ENCODE data around the gene ZBTB7A. TPM values are rescaled to one million over a fixed set of nuclear protein-coding genes. Genes with fewer than 3 reads are reported as not detected.

The ZBTB7A gene
- total RNA-seq, 1 experiment from 2014 or later, result 7.2 TPM

GRCh38 chr19:4081441-4082129 lies 14.9 kb upstream of the ZBTB7A start:
- H3K79me2 ChIP-seq (ENCODE audit: low read length), result no peaks in the 10 kb centered on the region
- H3K9me3 ChIP-seq (ENCODE audit: low read length), result no peaks in the 10 kb centered on the region
- peaks cover 19% of the 10 kb centered on the region for H3K4me1 ChIP-seq (ENCODE audit: low read length)
- no peak overlapping the region for H3K4me2 ChIP-seq (ENCODE audit: low read depth, low read length, poor library complexity, severe bottlenecking)
- H4K20me1 ChIP-seq (ENCODE audit: insufficient read depth, low read depth, low read length), result no peaks in the 10 kb centered on the region
- H3K36me3 ChIP-seq (ENCODE audit: insufficient read depth, low read length), result no peaks in the 10 kb centered on the region
- no peaks in the 10 kb centered on the region for H3K9me2 ChIP-seq (replicated peaks; ENCODE audit: insufficient read depth, low read length)
- H2AFZ ChIP-seq (ENCODE audit: low read length), result no peak overlapping the region
- H3K27ac ChIP-seq (ENCODE audit: low read length), result no peak overlapping the region
- DNase-seq, result no peak
- H3K27me3 ChIP-seq (ENCODE audit: low read length), result no peaks in the 10 kb centered on the region
- H3K4me3 ChIP-seq (ENCODE audit: low read length), result no peak overlapping the region
- no peak overlapping the region for H3K9ac ChIP-seq (ENCODE audit: low read length)

- peaks cover 19% of the 10 kb centered on the region for H3K4me1 ChIP-seq (ENCODE audit: low read length)
- no peak overlapping the region for H3K27ac ChIP-seq (ENCODE audit: low read length)
Observed at GRCh38 chr19:4080473-4080872, 13.8 kb upstream of the ZBTB7A start.

GRCh38 chr19:4077800-4078684 lies 11.3 kb upstream of the ZBTB7A start:
- H3K36me3 ChIP-seq (ENCODE audit: insufficient read depth, low read length), result no peaks in the 10 kb centered on the region
- H3K9me3 ChIP-seq (ENCODE audit: low read length), result no peaks in the 10 kb centered on the region
- DNase-seq, result peak; percentile 85
- H3K9ac ChIP-seq (ENCODE audit: low read length), result peak overlapping the region; percentile 85
- H3K27ac ChIP-seq (ENCODE audit: low read length), result peak overlapping the region; percentile 60
- H4K20me1 ChIP-seq (ENCODE audit: insufficient read depth, low read depth, low read length), result no peaks in the 10 kb centered on the region
- peak overlapping the region; percentile 77 for H3K4me3 ChIP-seq (ENCODE audit: low read length)
- no peaks in the 10 kb centered on the region for H3K9me2 ChIP-seq (replicated peaks; ENCODE audit: insufficient read depth, low read length)
- H3K79me2 ChIP-seq (ENCODE audit: low read length), result no peaks in the 10 kb centered on the region
- peak overlapping the region; percentile 97 for H2AFZ ChIP-seq (ENCODE audit: low read length)
- no peaks in the 10 kb centered on the region for H3K27me3 ChIP-seq (ENCODE audit: low read length)
- H3K4me1 ChIP-seq (ENCODE audit: low read length), result peaks cover 19% of the 10 kb centered on the region
- H3K4me2 ChIP-seq (ENCODE audit: low read depth, low read length, poor library complexity, severe bottlenecking), result peak overlapping the region; percentile 89

More at GRCh38 chr19:4080473-4080872, 13.8 kb upstream of the ZBTB7A start:
- Histone ChIP-seq H3K4me2 (ENCODE audit: low read depth, low read length, poor library complexity, severe bottlenecking) (no peak overlapping the region), H2AFZ (ENCODE audit: low read length) (no peak overlapping the region), H4K20me1 (ENCODE audit: insufficient read depth, low read depth, low read length) (no peaks in the 10 kb centered on the region), H3K9me3 (ENCODE audit: low read length) (no peaks in the 10 kb centered on the region), H3K9me2 (replicated peaks; ENCODE audit: insufficient read depth, low read length) (no peaks in the 10 kb centered on the region), H3K79me2 (ENCODE audit: low read length) (no peaks in the 10 kb centered on the region), H3K4me3 (ENCODE audit: low read length) (no peak overlapping the region), H3K9ac (ENCODE audit: low read length) (no peak overlapping the region), H3K27me3 (ENCODE audit: low read length) (no peaks in the 10 kb centered on the region), H3K36me3 (ENCODE audit: insufficient read depth, low read length) (no peaks in the 10 kb centered on the region)
- DNase-seq, result no peak

GRCh38 chr19:4077007-4077374 lies 10.3 kb upstream of the ZBTB7A start:
- Histone ChIP-seq H4K20me1 (ENCODE audit: insufficient read depth, low read depth, low read length) (no peaks in the 10 kb centered on the region), H2AFZ (ENCODE audit: low read length) (peak overlapping the region; percentile 97; the same call in 1 of the 2 replicates), H3K9me3 (ENCODE audit: low read length) (no peaks in the 10 kb centered on the region), H3K4me2 (ENCODE audit: low read depth, low read length, poor library complexity, severe bottlenecking) (peak overlapping the region; percentile 89), H3K36me3 (ENCODE audit: insufficient read depth, low read length) (no peaks in the 10 kb centered on the region), H3K27ac (ENCODE audit: low read length) (no peak overlapping the region), H3K27me3 (ENCODE audit: low read length) (no peaks in the 10 kb centered on the region), H3K79me2 (ENCODE audit: low read length) (no peaks in the 10 kb centered on the region), H3K9ac (ENCODE audit: low read length) (peak overlapping the region; percentile 85), H3K9me2 (replicated peaks; ENCODE audit: insufficient read depth, low read length) (no peaks in the 10 kb centered on the region), H3K4me3 (ENCODE audit: low read length) (no peak overlapping the region; the same call in 1 of the 2 replicates), H3K4me1 (ENCODE audit: low read length) (peaks cover 19% of the 10 kb centered on the region)
- no peak for DNase-seq

- Histone ChIP-seq H3K27me3 (ENCODE audit: low read length) (no peaks in the 10 kb centered on the region), H3K27ac (ENCODE audit: low read length) (no peak overlapping the region), H2AFZ (ENCODE audit: low read length) (no peak overlapping the region), H3K4me2 (ENCODE audit: low read depth, low read length, poor library complexity, severe bottlenecking) (no peak overlapping the region), H3K9me2 (replicated peaks; ENCODE audit: insufficient read depth, low read length) (no peaks in the 10 kb centered on the region), H3K36me3 (ENCODE audit: insufficient read depth, low read length) (no peaks in the 10 kb centered on the region), H3K9ac (ENCODE audit: low read length) (no peak overlapping the region), H3K4me3 (ENCODE audit: low read length) (no peak overlapping the region), H3K9me3 (ENCODE audit: low read length) (no peaks in the 10 kb centered on the region), H4K20me1 (ENCODE audit: insufficient read depth, low read depth, low read length) (no peaks in the 10 kb centered on the region), H3K4me1 (ENCODE audit: low read length) (peaks cover 19% of the 10 kb centered on the region), H3K79me2 (ENCODE audit: low read length) (no peaks in the 10 kb centered on the region)
- no peak for DNase-seq
Observed at GRCh38 chr19:4075373-4075772, 8.7 kb upstream of the ZBTB7A start.

- no peaks in the 10 kb centered on the region for H3K79me2 ChIP-seq (ENCODE audit: low read length)
- no peak for DNase-seq
- no peak overlapping the region for H3K9ac ChIP-seq (ENCODE audit: low read length)
- no peak overlapping the region for H2AFZ ChIP-seq (ENCODE audit: low read length)
- no peaks in the 10 kb centered on the region for H3K36me3 ChIP-seq (ENCODE audit: insufficient read depth, low read length)
- H3K9me3 ChIP-seq (ENCODE audit: low read length), result no peaks in the 10 kb centered on the region
- H3K27me3 ChIP-seq (ENCODE audit: low read length), result no peaks in the 10 kb centered on the region
- H3K9me2 ChIP-seq (replicated peaks; ENCODE audit: insufficient read depth, low read length), result no peaks in the 10 kb centered on the region
- no peak overlapping the region for H3K4me3 ChIP-seq (ENCODE audit: low read length)
- H3K27ac ChIP-seq (ENCODE audit: low read length), result no peak overlapping the region
- no peak overlapping the region for H3K4me2 ChIP-seq (ENCODE audit: low read depth, low read length, poor library complexity, severe bottlenecking)
- no peaks in the 10 kb centered on the region for H4K20me1 ChIP-seq (ENCODE audit: insufficient read depth, low read depth, low read length)
- H3K4me1 ChIP-seq (ENCODE audit: low read length), result peaks cover 11% of the 10 kb centered on the region
Observed at GRCh38 chr19:4071610-4072009, 4.9 kb upstream of the ZBTB7A start.

GRCh38 chr19:4069331-4069959 lies 2.7 kb upstream of the ZBTB7A start:
- Histone ChIP-seq H3K36me3 (ENCODE audit: insufficient read depth, low read length) (no peaks in the 10 kb centered on the region), H3K4me1 (ENCODE audit: low read length) (peaks cover 11% of the 10 kb centered on the region), H3K9ac (ENCODE audit: low read length) (no peak overlapping the region), H2AFZ (ENCODE audit: low read length) (no peak overlapping the region), H3K27me3 (ENCODE audit: low read length) (no peaks in the 10 kb centered on the region), H4K20me1 (ENCODE audit: insufficient read depth, low read depth, low read length) (peaks cover 5% of the 10 kb centered on the region), H3K27ac (ENCODE audit: low read length) (no peak overlapping the region), H3K4me2 (ENCODE audit: low read depth, low read length, poor library complexity, severe bottlenecking) (no peak overlapping the region), H3K9me3 (ENCODE audit: low read length) (no peaks in the 10 kb centered on the region), H3K79me2 (ENCODE audit: low read length) (peaks cover 6% of the 10 kb centered on the region), H3K4me3 (ENCODE audit: low read length) (no peak overlapping the region), H3K9me2 (replicated peaks; ENCODE audit: insufficient read depth, low read length) (no peaks in the 10 kb centered on the region)
- peak; percentile 54 for DNase-seq

All from Karpas-422 (cell line).